Ishikawa (cell line): Measurements from ENCODE around the gene TP53TG5.

ENCODE experiments used
- CEBPB ChIP-seq: IDR thresholded peaks from 2 replicates; pipeline ENCODE4 v1.6.1; 2012
- CREB1 ChIP-seq: IDR thresholded peaks from 2 replicates; pipeline ENCODE4 v1.6.1; 2012; ENCODE audit warnings: low read depth
- EGR1 ChIP-seq: IDR thresholded peaks from 2 replicates; pipeline ENCODE4 v1.6.1; 2012
- EP300 ChIP-seq: IDR thresholded peaks from 2 replicates; pipeline ENCODE4 v1.6.1; 2012; ENCODE audit warnings: borderline replicate concordance
- FOXM1 ChIP-seq: IDR thresholded peaks from 2 replicates; pipeline ENCODE4 v1.6.1; 2012; ENCODE audit warnings: low read depth, borderline replicate concordance
- MAX ChIP-seq: IDR thresholded peaks from 2 replicates; pipeline ENCODE4 v1.6.1; 2012
- NFIC ChIP-seq: IDR thresholded peaks from 2 replicates; pipeline ENCODE4 v1.6.1; 2012
- RAD21 ChIP-seq: IDR thresholded peaks from 2 replicates; pipeline ENCODE4 v1.6.1; 2012; ENCODE audit warnings: low read depth
- REST ChIP-seq: IDR thresholded peaks from 2 replicates; pipeline ENCODE4 v1.6.1; 2012; ENCODE audit warnings: low read depth, mild to moderate bottlenecking
- TAF1 ChIP-seq: IDR thresholded peaks from 2 replicates; pipeline ENCODE4 v1.6.1; 2012; ENCODE audit warnings: low read depth, mild to moderate bottlenecking
- TCF12 ChIP-seq: IDR thresholded peaks from 2 replicates; pipeline ENCODE4 v1.6.1; 2012; ENCODE audit warnings: low read depth
- TEAD4 ChIP-seq: IDR thresholded peaks from 2 replicates; pipeline ENCODE4 v1.6.1; 2012
- USF1 ChIP-seq: IDR thresholded peaks from 2 replicates; pipeline ENCODE4 v1.6.1; 2012
- YY1 ChIP-seq: IDR thresholded peaks from 2 replicates; pipeline ENCODE4 v1.6.1; 2012; ENCODE audit warnings: low read depth
- ZBTB7A ChIP-seq: IDR thresholded peaks from 2 replicates; pipeline ENCODE4 v1.6.1; 2012; ENCODE audit warnings: low read depth

The TP53TG5 gene

GRCh38 chr20:45363611-45364492 lies 14.3 kb downstream of the TP53TG5 start:
- TF ChIP-seq EP300 = no peak
- no peak for TF ChIP-seq TAF1
- TF ChIP-seq TEAD4 = no peak
- TF ChIP-seq FOXM1 = no peak
- no peak for TF ChIP-seq NFIC
- TF ChIP-seq EGR1 = no peak
- TF ChIP-seq ZBTB7A = no peak
- TF ChIP-seq TCF12 = no peak
- TF ChIP-seq RAD21 = no peak

- TF ChIP-seq TCF12 = peak; percentile 33; the same call in 1 of the 2 replicates
- 0 out of 2 replicates have a peak, but pooled peaks have one; percentile 4 for TF ChIP-seq USF1
- 0 out of 2 replicates have a peak, but pooled peaks have one; percentile 15 for TF ChIP-seq EGR1
- TF ChIP-seq YY1 = peak; percentile 49
- peak; percentile 67 for TF ChIP-seq MAX
- TF ChIP-seq NFIC = no peak
- TF ChIP-seq TEAD4 = peak; percentile 5; the same call in 1 of the 2 replicates
- peak; percentile 34; the same call in 1 of the 2 replicates for TF ChIP-seq CEBPB
- TF ChIP-seq TAF1 = peak; percentile 71
- TF ChIP-seq ZBTB7A = no peak
- no peak for TF ChIP-seq FOXM1
- no peak for TF ChIP-seq CREB1
- no peak for TF ChIP-seq REST
- peak; percentile 27; the same call in 1 of the 2 replicates for TF ChIP-seq EP300
- peak; percentile 83 for TF ChIP-seq RAD21
Observed at GRCh38 chr20:45362804-45363610, 15.1 kb downstream of the TP53TG5 start, which contains the start of gene SYS1. Gene SYS1 (plus strand): TSS chr20:45363156. CDS start chr20:45363532, 376 bp downstream.

GRCh38 chr20:45361793-45362192 lies 16.3 kb downstream of the TP53TG5 start:
- no peak for TF ChIP-seq CEBPB
- TF ChIP-seq CREB1 = no peak
- no peak for TF ChIP-seq TAF1
- TF ChIP-seq TCF12 = no peak
- TF ChIP-seq REST = no peak
- TF ChIP-seq MAX = no peak
- no peak for TF ChIP-seq TEAD4
- TF ChIP-seq RAD21 = no peak
- TF ChIP-seq FOXM1 = no peak
- no peak for TF ChIP-seq YY1
- no peak for TF ChIP-seq NFIC
- no peak for TF ChIP-seq EGR1
- no peak for TF ChIP-seq EP300

- TF ChIP-seq TCF12 = no peak
- TF ChIP-seq TEAD4 = peak; percentile 34; the same call in 1 of the 2 replicates
- no peak for TF ChIP-seq YY1
Observed at GRCh38 chr20:45359406-45360148, 18.5 kb downstream of the TP53TG5 start.

GRCh38 chr20:45359069-45359405 lies 19.1 kb downstream of the TP53TG5 start:
- no peak for TF ChIP-seq MAX
- TF ChIP-seq EGR1 = no peak
- TF ChIP-seq ZBTB7A = no peak
- no peak for TF ChIP-seq CREB1
- TF ChIP-seq TAF1 = no peak
- TF ChIP-seq TEAD4 = no peak
- no peak for TF ChIP-seq FOXM1
- no peak for TF ChIP-seq CEBPB
- TF ChIP-seq REST = no peak
- no peak for TF ChIP-seq EP300
- no peak for TF ChIP-seq NFIC
- no peak for TF ChIP-seq RAD21
- TF ChIP-seq TCF12 = no peak
- no peak for TF ChIP-seq USF1
